ENCODE measurements around the gene HDC.

- TF ChIP-seq CTCF (IDR thresholded peaks at IDR 0.05) (no peak), POLR2A (IDR thresholded peaks at IDR 0.05) (no peak), POLR2AphosphoS5 (IDR thresholded peaks at IDR 0.05) (no peak), EP300 (IDR thresholded peaks at IDR 0.05) (no peak)
Measured at GRCh38 chr15:50202003-50202402, 63.5 kb downstream of the HDC start.

All from stomach (tissue), 4 donors.